ENCODE measurements around the gene ATG16L2. TPM values are rescaled to one million over a fixed set of nuclear protein-coding genes. Genes with fewer than 3 reads are reported as not detected.

ATG16L2 gene
- total and polyA plus RNA-seq, 3 donors from 2014 or later = 16.2 to 39.5 (median 33.8) TPM

GRCh38 chr11:72840780-72841179, 26.6 kb downstream of the ATG16L2 start:
- Histone ChIP-seq H3K36me3 (ENCODE audit: low read depth, missing control alignments) (no peaks in the 10 kb centered on the region), H3K9me3 (no peaks in the 10 kb centered on the region), H3K27ac (no peak overlapping the region), H3K4me1 (peaks cover 13% of the 10 kb centered on the region), H3K4me3 (no peak overlapping the region), H3K27me3 (no peaks in the 10 kb centered on the region)
- no peak for TF ChIP-seq POLR2A (IDR thresholded peaks at IDR 0.05)
- TF ChIP-seq CTCF (IDR thresholded peaks at IDR 0.05) = no peak
- WGBS, 2 donors = 89 to 99% methylated on average over 4 of the region's 4 CpGs
- DNase-seq = no peak
- intact Hi-C loops (cut with DNase I; ENCODE audit: low total_unique reads) = no loop called here

- no peaks in the 10 kb centered on the region for H3K27me3 ChIP-seq
- DNase-seq = no peak
- H3K4me1 ChIP-seq = peaks cover 7% of the 10 kb centered on the region
- H3K36me3 ChIP-seq (ENCODE audit: low read depth, missing control alignments) = no peaks in the 10 kb centered on the region
- H3K4me3 ChIP-seq = no peak overlapping the region
- intact Hi-C loops (cut with DNase I; ENCODE audit: low total_unique reads) = no loop called here
- no peaks in the 10 kb centered on the region for H3K9me3 ChIP-seq
- 86 to 88% methylated on average over 7 of the region's 7 CpGs for WGBS, 2 donors
- H3K27ac ChIP-seq = no peak overlapping the region
- TF ChIP-seq CTCF (IDR thresholded peaks at IDR 0.05) (no peak), POLR2A (IDR thresholded peaks at IDR 0.05) (no peak)
These were observed 27.2 kb downstream of the ATG16L2 start for GRCh38 chr11:72841397-72841796.

- no peak for TF ChIP-seq CTCF (IDR thresholded peaks at IDR 0.05)
- no peak for TF ChIP-seq POLR2A (IDR thresholded peaks at IDR 0.05)
- H3K4me1 ChIP-seq = no peaks in the 10 kb centered on the region
- no peak overlapping the region for H3K4me3 ChIP-seq
- no peaks in the 10 kb centered on the region for H3K36me3 ChIP-seq (ENCODE audit: low read depth, missing control alignments)
- no peak overlapping the region for H3K27ac ChIP-seq
- no peaks in the 10 kb centered on the region for H3K9me3 ChIP-seq
- intact Hi-C loops (cut with DNase I; ENCODE audit: low total_unique reads) = no loop called here
- no peak for DNase-seq
- WGBS, 2 donors = 77 to 83% methylated on average over 5 of the region's 5 CpGs
- H3K27me3 ChIP-seq = no peaks in the 10 kb centered on the region
These were observed 27.9 kb downstream of the ATG16L2 start for GRCh38 chr11:72842126-72842525.

GRCh38 chr11:72842653-72843330, 28.6 kb downstream of the ATG16L2 start:
- no peaks in the 10 kb centered on the region for H3K9me3 ChIP-seq
- H3K4me1 ChIP-seq = no peaks in the 10 kb centered on the region
- H3K27me3 ChIP-seq = no peaks in the 10 kb centered on the region
- H3K27ac ChIP-seq = no peak overlapping the region
- no peak for TF ChIP-seq CTCF (IDR thresholded peaks at IDR 0.05)
- TF ChIP-seq POLR2A (IDR thresholded peaks at IDR 0.05) = no peak
- no peak overlapping the region for H3K4me3 ChIP-seq
- no peaks in the 10 kb centered on the region for H3K36me3 ChIP-seq (ENCODE audit: low read depth, missing control alignments)
- DNase-seq = no peak
- WGBS, 2 donors = 86 to 88% methylated on average over 14 of the region's 14 CpGs
- intact Hi-C loops (cut with DNase I; ENCODE audit: low total_unique reads) = no loop called here

GRCh38 chr11:72844356-72844755, 30.1 kb downstream of the ATG16L2 start:
- WGBS, 2 donors = 25 to 66% methylated on average over 4 of the region's 4 CpGs
- intact Hi-C loops (cut with DNase I; ENCODE audit: low total_unique reads) = no loop called here
- Histone ChIP-seq H3K36me3 (ENCODE audit: low read depth, missing control alignments) (no peaks in the 10 kb centered on the region), H3K4me3 (no peak overlapping the region), H3K9me3 (no peaks in the 10 kb centered on the region), H3K4me1 (no peaks in the 10 kb centered on the region), H3K27ac (no peak overlapping the region), H3K27me3 (no peaks in the 10 kb centered on the region)
- no peak for DNase-seq
- TF ChIP-seq CTCF (IDR thresholded peaks at IDR 0.05) (no peak), POLR2A (IDR thresholded peaks at IDR 0.05) (no peak)
